K562 (cell line): Measurements from ENCODE around the gene FREM1. TPM values are rescaled to one million over a fixed set of nuclear protein-coding genes. Genes with fewer than 3 reads are reported as not detected.

ENCODE experiments used
- ATAC-seq: fragments of 200-7000 bp; cut with Tn5 transposase; 3 replicates; pipeline ENCODE4 v1.9.1; 2020; ENCODE audit warnings: moderate library complexity
- BruUV-seq: library from RNA; stranded (reverse); fragments of 400-500 nt; replicated peaks from 2 replicates; lab custom pipeline; 2021; lab: Mats Ljungman, UMichigan
- CTCF ChIA-PET: fragments of 300-600 bp; formaldehyde crosslinking; extraction: SDS; loops from one replicate; lab custom pipeline; 2021; ENCODE audit warnings: low intra/inter-chr PET ratio; lab: Yijun Ruan, JAX
- POLR2A ChIA-PET: fragments of 300-600, 350-650 bp; sonication (Branson Sonifier 250); formaldehyde crosslinking; extraction: SDS; loops from one replicate; lab custom pipeline; 2021; ENCODE audit warnings: antibody characterized with exemption, inconsistent platforms; lab: Yijun Ruan, JAX
- DNase-seq, 4 experiments: peaks; one replicate each; pipeline versions ENCODE4 v3.0.0 to v3.0.0-alpha.2; 2011 to 2018; ENCODE audit warnings: low spot score in 3 of 4, mixed read lengths in 3 of 4; ENCODE audit errors: extremely low read depth in 1 of 4
- FAIRE-seq: peaks from 2 replicates; lab custom pipeline; 2011; peaks lifted over from hg19 to GRCh38; lab: Jason Lieb, UNC
- H2AFZ ChIP-seq: 2 replicates; pipeline ENCODE4 v1.6.0; 2011; ENCODE audit warnings: low read depth, low read length, control low read depth, inconsistent platforms
- H3K27ac ChIP-seq: fragments of 200-600 bp; 3 replicates; pipeline ENCODE4 v1.8.0; 2011; ENCODE audit warnings: low read depth, mild to moderate bottlenecking, control low read depth, inconsistent platforms, low read length, moderate library complexity, mixed read lengths; ENCODE audit errors: extremely low read depth
- H3K27me3 ChIP-seq, 2 experiments: fragments of 300-600 bp in 1 of 2; 2 replicates in 1 of 2; 3 replicates in 1 of 2; pipeline versions ENCODE4 v1.6.0 to v1.8.0; 2011; ENCODE audit warnings: inconsistent platforms in 2 of 2, low read length in 2 of 2, mild to moderate bottlenecking in 1 of 2, mixed read lengths in 1 of 2, moderate library complexity in 1 of 2; ENCODE audit not compliant: control insufficient read depth in 2 of 2, insufficient read depth in 2 of 2
- H3K36me3 ChIP-seq: fragments of 300-600 bp; 3 replicates; pipeline ENCODE4 v1.8.0; 2011; ENCODE audit warnings: mild to moderate bottlenecking, low read length, inconsistent platforms; ENCODE audit not compliant: control insufficient read depth, insufficient read depth
- H3K4me1 ChIP-seq, 2 experiments: fragments of 200-600 bp in 1 of 2; replicated peaks in 1 of 2; 2 replicates in 1 of 2; 3 replicates in 1 of 2; pipeline versions ENCODE4 v1.5.1 to v1.8.0; 2011; ENCODE audit warnings: inconsistent platforms in 2 of 2, low read length in 2 of 2, mild to moderate bottlenecking in 1 of 2, mixed read lengths in 1 of 2, moderate library complexity in 1 of 2; ENCODE audit not compliant: control insufficient read depth in 2 of 2, insufficient read depth in 2 of 2
- H3K4me2 ChIP-seq: 2 replicates; pipeline ENCODE4 v1.6.1; 2011; ENCODE audit warnings: low read length, control low read depth, inconsistent platforms, mixed read lengths; ENCODE audit not compliant: insufficient read depth
- H3K4me3 ChIP-seq: fragments of 200-600 bp; sonication (generic), shearing (Covaris generic); 2 replicates; pipeline ENCODE4 v1.5.1; 2016; ENCODE audit warnings: control low read depth, inconsistent platforms
- H3K79me2 ChIP-seq: fragments of 200-600 bp; 3 replicates; pipeline ENCODE4 v1.8.0; 2011; ENCODE audit warnings: low read length, inconsistent platforms; ENCODE audit not compliant: control insufficient read depth, insufficient read depth
- H3K9ac ChIP-seq, 2 experiments: 2 replicates each; pipeline versions ENCODE4 v1.6.0 to v1.6.1; 2011; ENCODE audit warnings: low read depth in 2 of 2, low read length in 2 of 2, control low read depth in 1 of 2, inconsistent platforms in 1 of 2, mild to moderate bottlenecking in 1 of 2, mixed read lengths in 1 of 2; ENCODE audit not compliant: insufficient read depth in 1 of 2
- H3K9me1 ChIP-seq: one replicate; pipeline ENCODE4 v1.6.0; 2011; ENCODE audit warnings: inconsistent platforms, mild to moderate bottlenecking, low read length, moderate library complexity; ENCODE audit not compliant: control insufficient read depth, insufficient read depth
- H3K9me3 ChIP-seq: replicated peaks from 2 replicates; pipeline ENCODE4 v1.5.1; 2011; ENCODE audit warnings: low read depth, low read length, inconsistent platforms; ENCODE audit not compliant: control insufficient read depth, insufficient read depth
- H4K20me1 ChIP-seq: replicated peaks from 2 replicates; pipeline ENCODE4 v1.6.1; 2011; ENCODE audit warnings: low read length, inconsistent platforms, mixed read lengths; ENCODE audit not compliant: control insufficient read depth, insufficient read depth
- CBFA2T2 ChIP-seq: fragments of 450-650 bp; conservative IDR thresholded peaks from 2 replicates; pipeline ENCODE4 v1.6.1; 2017; ENCODE audit warnings: mild to moderate bottlenecking
- CHD1 ChIP-seq: fragments of 200-600 bp; sonication (generic); IDR thresholded peaks from one replicate; pipeline ENCODE4 v1.6.1; 2012; ENCODE audit warnings: mild to moderate bottlenecking, moderate library complexity, low read length, inconsistent platforms
- FIP1L1 ChIP-seq: fragments of 200-400 bp; formaldehyde crosslinking; IDR thresholded peaks from 2 replicates; pipeline ENCODE4 v1.6.1; 2018; ENCODE audit warnings: mild to moderate bottlenecking, low read depth, low read length; ENCODE audit not compliant: poor library complexity, severe bottlenecking
- FOXM1 ChIP-seq, 2 experiments: fragments of 450-650 bp in 1 of 2; sonication (generic) in 1 of 2; formaldehyde crosslinking in 1 of 2; IDR thresholded peaks; 2 replicates each; pipeline versions ENCODE4 v1.6.1 to v1.9.0; 2017 to 2022; ENCODE audit warnings: low read depth in 2 of 2, mild to moderate bottlenecking in 2 of 2, missing genetic modification reagents in 1 of 2, moderate library complexity in 1 of 2
- HEY1 ChIP-seq: fragments of 250-450 bp; sonication (Bioruptor Pico); IDR thresholded peaks from 2 replicates; pipeline ENCODE4 v1.5.0; 2020; ENCODE audit warnings: mild to moderate bottlenecking, moderate library complexity, borderline replicate concordance
- HLTF ChIP-seq: fragments of 450-650 bp; IDR thresholded peaks from 2 replicates; pipeline ENCODE4 v1.6.1; 2016
- HNRNPK ChIP-seq: fragments of 200-400 bp; formaldehyde crosslinking; IDR thresholded peaks from one replicate; pipeline ENCODE4 v1.6.1; 2018; ENCODE audit warnings: mild to moderate bottlenecking, low read depth, low read length; ENCODE audit not compliant: poor library complexity, severe bottlenecking
- JUNB ChIP-seq: fragments of 450-650 bp; formaldehyde crosslinking; conservative IDR thresholded peaks from 2 replicates; pipeline ENCODE4 v1.4.0; 2020; ENCODE audit warnings: mild to moderate bottlenecking
- KLF13 ChIP-seq: fragments of 450-650 bp; IDR thresholded peaks from 2 replicates; pipeline ENCODE4 v1.6.1; 2016; ENCODE audit warnings: missing genetic modification characterization, low read depth, mild to moderate bottlenecking, missing compliant biosample characterization, moderate library complexity, borderline replicate concordance
- NR3C1 ChIP-seq: sonication (generic); formaldehyde crosslinking; IDR thresholded peaks from 2 replicates; pipeline ENCODE4 v1.8.1; 2022; ENCODE audit warnings: missing genetic modification reagents
- SAP30 ChIP-seq: fragments of 200-600 bp; sonication (generic); IDR thresholded peaks from 2 replicates; pipeline ENCODE4 v1.6.1; 2012; ENCODE audit warnings: borderline replicate concordance, low read depth, mild to moderate bottlenecking, moderate library complexity, low read length, control low read depth, inconsistent platforms; ENCODE audit not compliant: insufficient read depth, poor library complexity, severe bottlenecking
- TCF3 ChIP-seq: sonication (generic); formaldehyde crosslinking; IDR thresholded peaks from 2 replicates; pipeline ENCODE4 v1.4.0; 2020; ENCODE audit warnings: mild to moderate bottlenecking, missing genetic modification reagents
- TCFL5 ChIP-seq: fragments of 250-450 bp; sonication (Bioruptor Pico); conservative IDR thresholded peaks from 2 replicates; pipeline ENCODE4 v1.6.1; 2021; ENCODE audit warnings: mild to moderate bottlenecking, moderate library complexity, matching md5 sums
- ZSCAN32 ChIP-seq: fragments of 450-650 bp; formaldehyde crosslinking; IDR thresholded peaks from 2 replicates; pipeline ENCODE4 v1.4.0; 2020; ENCODE audit warnings: mild to moderate bottlenecking, moderate library complexity
- WGBS: fragments of 100-300 bp; shearing (Covaris generic); methylation state at CpG from one replicate; pipeline ENCODE4 v1.1.6; 2016; ENCODE audit warnings: low coverage, mixed read lengths; ENCODE audit not compliant: insufficient coverage; ENCODE audit errors: missing lambda C conversion rate; 5-methylcytosine and 5-hydroxymethylcytosine counted together
- in situ Hi-C: fragments of 300-500 bp; cut with MboI; formaldehyde crosslinking; loops from 4 replicates; pipeline ENCODE4 v1.15.0; 2018; ENCODE audit warnings: inconsistent platforms, mixed read lengths
- intact Hi-C: fragments of 100-400 bp; cut with micrococcal nuclease; formaldehyde crosslinking; loops from 2 replicates; pipeline ENCODE4 v1.14.2; 2022
- polyA plus RNA-seq, 8 experiments: library from polyadenylated mRNA; depleted of rRNA in 4 of 8; stranded (reverse) in 5 of 8; unstranded in 3 of 8; fragments of >200 nt; fragmentation: Nextera tagmentation in 2 of 8; fragmentation: Illumina TruSeq in 1 of 8; extraction: Ambion mirVana in 2 of 8; extraction: Trizol in 1 of 8; gene quantifications; 2 replicates each; pipeline versions ENCODE4 v1.2.1 to v1.2.3, GENCODE V29; 2011 to 2014; ENCODE audit warnings: inconsistent platforms in 1 of 8, missing spikeins in 1 of 8
- total RNA-seq, 7 experiments: library from RNA; depleted of rRNA in 6 of 7; stranded (reverse); fragments of >200 nt in 6 of 7; fragmentation: Illumina TruSeq in 2 of 7; extraction: Trizol in 2 of 7; gene quantifications; 2 replicates each; pipeline versions ENCODE4 v1.2.1 to v1.2.3, GENCODE V29; 2011 to 2021; ENCODE audit warnings: low replicate concordance in 1 of 7
- TF ChIP-seq, protein P1 (sequence below): fragments of 450-650 bp; IDR thresholded peaks from 2 replicates; pipeline ENCODE4 v1.6.1; 2016; ENCODE audit warnings: low read depth, mild to moderate bottlenecking, moderate library complexity
- TF ChIP-seq, protein P2 (sequence below): IDR thresholded peaks from 2 replicates; pipeline ENCODE4 v1.6.1; 2016; ENCODE audit warnings: missing genetic modification characterization, missing compliant biosample characterization
- TF ChIP-seq, protein P3 (sequence below): sonication (generic); formaldehyde crosslinking; IDR thresholded peaks from 2 replicates; pipeline ENCODE4 v1.8.0; 2022; ENCODE audit warnings: mild to moderate bottlenecking, missing genetic modification reagents, borderline replicate concordance

Gene FREM1
- total and polyA plus RNA-seq, 9 of the 15 experiments (the other 6 are each of a cell fraction or from before 2014, with no cell fraction given) = 0.03 to 0.24 (median 0.13) TPM; not detected in 2

DNA sequence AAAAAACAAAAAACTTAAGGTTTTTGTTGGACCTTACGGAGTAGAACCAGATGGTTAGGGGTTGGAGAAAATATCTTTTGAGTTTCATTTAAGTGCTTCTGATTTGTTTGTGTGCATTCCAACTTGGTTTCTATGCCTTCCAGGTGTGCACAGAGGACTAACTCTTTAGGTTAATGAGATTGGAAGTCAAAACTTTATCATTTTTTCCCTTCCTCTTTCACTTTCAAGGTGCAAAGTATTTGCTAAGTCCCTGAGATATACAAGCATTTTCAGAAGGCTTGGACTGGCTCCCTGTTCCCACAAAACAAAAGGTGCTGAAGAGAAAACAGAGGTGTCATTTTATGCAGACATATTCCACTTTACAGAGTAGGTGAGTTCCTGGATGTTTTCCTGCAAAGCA is 157.4 kb downstream of the FREM1 start:
- Histone ChIP-seq H3K4me2 (no peak overlapping the region), H3K9ac (no peak overlapping the region), H3K4me3 (no peak overlapping the region), H3K4me1 (no peaks in the 10 kb centered on the region), H3K36me3 (no peaks in the 10 kb centered on the region), H2AFZ (no peak overlapping the region), H3K79me2 (no peaks in the 10 kb centered on the region), H4K20me1 (no peaks in the 10 kb centered on the region), H3K27ac (no peak overlapping the region), H3K9me1 (no peaks in the 10 kb centered on the region), H3K27me3 (no peaks in the 10 kb centered on the region; a peak in 1 of 5 replicates), H3K9me3 (no peaks in the 10 kb centered on the region)
- no TSS peak for BruUV-seq
- ChIA-PET POLR2A (no interaction called here), CTCF (no interaction called here)
- ATAC-seq (no peak), DNase-seq (no peak), FAIRE-seq (no peak)
- WGBS = 0% methylated on average over 1 of the region's 1 CpG
- intact Hi-C loops = no loop called here
- in situ Hi-C loops = no loop called here
- TF ChIP-seq CBFA2T2 (no peak), FIP1L1 (no peak), NR3C1 (CRISPR knock-in tag) (no peak), SAP30 (no peak), TCF3 (no peak), JUNB (CRISPR knock-in tag) (no peak), HLTF (no peak), KLF13 (tag) (no peak), TCFL5 (no peak), ZSCAN32 (CRISPR knock-in tag) (no peak), HNRNPK (no peak), FOXM1 (IDR thresholded peaks at IDR 0.05; ENCODE audit: low read depth) (no peak), FOXM1 (CRISPR knock-in tag; IDR thresholded peaks at IDR 0.05; ENCODE audit: low read depth) (no peak), HEY1 (no peak), CHD1 (no peak)
- TF ChIP-seq, protein P1, sequence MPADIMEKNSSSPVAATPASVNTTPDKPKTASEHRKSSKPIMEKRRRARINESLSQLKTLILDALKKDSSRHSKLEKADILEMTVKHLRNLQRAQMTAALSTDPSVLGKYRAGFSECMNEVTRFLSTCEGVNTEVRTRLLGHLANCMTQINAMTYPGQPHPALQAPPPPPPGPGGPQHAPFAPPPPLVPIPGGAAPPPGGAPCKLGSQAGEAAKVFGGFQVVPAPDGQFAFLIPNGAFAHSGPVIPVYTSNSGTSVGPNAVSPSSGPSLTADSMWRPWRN = no peak
- TF ChIP-seq, protein P2, sequence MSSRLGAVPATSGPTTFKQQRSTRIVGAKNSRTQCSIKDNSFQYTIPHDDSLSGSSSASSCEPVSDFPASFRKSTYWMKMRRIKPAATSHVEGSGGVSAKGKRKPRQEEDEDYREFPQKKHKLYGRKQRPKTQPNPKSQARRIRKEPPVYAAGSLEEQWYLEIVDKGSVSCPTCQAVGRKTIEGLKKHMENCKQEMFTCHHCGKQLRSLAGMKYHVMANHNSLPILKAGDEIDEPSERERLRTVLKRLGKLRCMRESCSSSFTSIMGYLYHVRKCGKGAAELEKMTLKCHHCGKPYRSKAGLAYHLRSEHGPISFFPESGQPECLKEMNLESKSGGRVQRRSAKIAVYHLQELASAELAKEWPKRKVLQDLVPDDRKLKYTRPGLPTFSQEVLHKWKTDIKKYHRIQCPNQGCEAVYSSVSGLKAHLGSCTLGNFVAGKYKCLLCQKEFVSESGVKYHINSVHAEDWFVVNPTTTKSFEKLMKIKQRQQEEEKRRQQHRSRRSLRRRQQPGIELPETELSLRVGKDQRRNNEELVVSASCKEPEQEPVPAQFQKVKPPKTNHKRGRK (tag) = no peak
- TF ChIP-seq, protein P3, sequence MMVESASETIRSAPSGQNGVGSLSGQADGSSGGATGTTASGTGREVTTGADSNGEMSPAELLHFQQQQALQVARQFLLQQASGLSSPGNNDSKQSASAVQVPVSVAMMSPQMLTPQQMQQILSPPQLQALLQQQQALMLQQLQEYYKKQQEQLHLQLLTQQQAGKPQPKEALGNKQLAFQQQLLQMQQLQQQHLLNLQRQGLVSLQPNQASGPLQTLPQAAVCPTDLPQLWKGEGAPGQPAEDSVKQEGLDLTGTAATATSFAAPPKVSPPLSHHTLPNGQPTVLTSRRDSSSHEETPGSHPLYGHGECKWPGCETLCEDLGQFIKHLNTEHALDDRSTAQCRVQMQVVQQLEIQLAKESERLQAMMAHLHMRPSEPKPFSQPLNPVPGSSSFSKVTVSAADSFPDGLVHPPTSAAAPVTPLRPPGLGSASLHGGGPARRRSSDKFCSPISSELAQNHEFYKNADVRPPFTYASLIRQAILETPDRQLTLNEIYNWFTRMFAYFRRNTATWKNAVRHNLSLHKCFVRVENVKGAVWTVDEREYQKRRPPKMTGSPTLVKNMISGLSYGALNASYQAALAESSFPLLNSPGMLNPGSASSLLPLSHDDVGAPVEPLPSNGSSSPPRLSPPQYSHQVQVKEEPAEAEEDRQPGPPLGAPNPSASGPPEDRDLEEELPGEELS (CRISPR knock-in tag) = no peak
